Measurements from ENCODE around the gene CCND1.

The CCND1 gene

GRCh38 chr11:69641681-69642548, 959 bp downstream of the CCND1 start:
- DNase-seq (ENCODE audit: low spot score) = no peak

GRCh38 chr11:69642549-69642912, 1.6 kb downstream of the CCND1 start:
- no peak for DNase-seq (ENCODE audit: low spot score)

- DNase-seq (ENCODE audit: low spot score) = peak; percentile 68
Measured at GRCh38 chr11:69642913-69643632, 2.1 kb downstream of the CCND1 start.

- no peak for DNase-seq (ENCODE audit: low spot score)
Measured at GRCh38 chr11:69643646-69644045, 2.7 kb downstream of the CCND1 start.

- DNase-seq (ENCODE audit: low spot score) = no peak
Measured at GRCh38 chr11:69644071-69644961, 3.4 kb downstream of the CCND1 start.

GRCh38 chr11:69644962-69645675, 4.2 kb downstream of the CCND1 start:
- DNase-seq (ENCODE audit: low spot score) = no peak

GRCh38 chr11:69645801-69646492, 5.0 kb downstream of the CCND1 start:
- DNase-seq (ENCODE audit: low spot score) = no peak

GRCh38 chr11:69646493-69647389, 5.8 kb downstream of the CCND1 start:
- DNase-seq (ENCODE audit: low spot score) = no peak

GRCh38 chr11:69647390-69647748, 6.4 kb downstream of the CCND1 start:
- no peak for DNase-seq (ENCODE audit: low spot score)

- no peak for DNase-seq (ENCODE audit: low spot score)
Measured at GRCh38 chr11:69647761-69648497, 7.0 kb downstream of the CCND1 start.

- DNase-seq (ENCODE audit: low spot score) = no peak
Measured at GRCh38 chr11:69648679-69649575, 8.0 kb downstream of the CCND1 start.

- DNase-seq (ENCODE audit: low spot score) = no peak
Measured at GRCh38 chr11:69649576-69649900, 8.6 kb downstream of the CCND1 start.

GRCh38 chr11:69650081-69650831, 9.3 kb downstream of the CCND1 start:
- no peak for DNase-seq (ENCODE audit: low spot score)

GRCh38 chr11:69650832-69651344, 9.9 kb downstream of the CCND1 start:
- no peak for DNase-seq (ENCODE audit: low spot score)

GRCh38 chr11:69651834-69652620, 11.1 kb downstream of the CCND1 start:
- no peak for DNase-seq (ENCODE audit: low spot score)

- DNase-seq (ENCODE audit: low spot score) = no peak
Measured at GRCh38 chr11:69652999-69653398, 12.0 kb downstream of the CCND1 start.
